NCI-H69 (cell line): ENCODE data around the gene SP100.

Source experiments
- DNase-seq: peaks from one replicate; lab custom pipeline; 2025; lab: John Stamatoyannopoulos, UW

The SP100 gene

DNA sequence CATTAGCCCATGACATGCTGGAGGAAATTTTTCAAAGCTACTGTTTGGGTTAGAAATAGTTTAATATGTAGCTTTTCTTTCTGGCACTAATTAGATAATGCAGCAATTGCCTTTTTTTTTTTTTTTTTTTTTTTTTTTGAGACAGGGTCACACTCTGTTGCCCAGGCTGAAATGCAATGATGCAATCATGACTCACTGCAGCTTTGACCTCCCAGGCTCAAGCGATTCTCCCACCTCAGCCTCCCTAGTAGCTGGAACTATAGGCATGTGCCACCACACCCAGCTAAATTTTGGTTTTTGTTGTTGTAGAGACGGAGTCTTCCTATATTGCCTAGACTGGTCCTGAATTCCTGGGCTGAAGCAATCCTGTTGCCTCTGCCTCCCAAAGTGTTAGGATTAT lies 136.2 kb downstream of the SP100 start:
- DNase-seq: no peak

- DNase-seq: no peak
These were observed 141.1 kb downstream of the SP100 start for GRCh38 chr2:230557065-230557464.

DNA sequence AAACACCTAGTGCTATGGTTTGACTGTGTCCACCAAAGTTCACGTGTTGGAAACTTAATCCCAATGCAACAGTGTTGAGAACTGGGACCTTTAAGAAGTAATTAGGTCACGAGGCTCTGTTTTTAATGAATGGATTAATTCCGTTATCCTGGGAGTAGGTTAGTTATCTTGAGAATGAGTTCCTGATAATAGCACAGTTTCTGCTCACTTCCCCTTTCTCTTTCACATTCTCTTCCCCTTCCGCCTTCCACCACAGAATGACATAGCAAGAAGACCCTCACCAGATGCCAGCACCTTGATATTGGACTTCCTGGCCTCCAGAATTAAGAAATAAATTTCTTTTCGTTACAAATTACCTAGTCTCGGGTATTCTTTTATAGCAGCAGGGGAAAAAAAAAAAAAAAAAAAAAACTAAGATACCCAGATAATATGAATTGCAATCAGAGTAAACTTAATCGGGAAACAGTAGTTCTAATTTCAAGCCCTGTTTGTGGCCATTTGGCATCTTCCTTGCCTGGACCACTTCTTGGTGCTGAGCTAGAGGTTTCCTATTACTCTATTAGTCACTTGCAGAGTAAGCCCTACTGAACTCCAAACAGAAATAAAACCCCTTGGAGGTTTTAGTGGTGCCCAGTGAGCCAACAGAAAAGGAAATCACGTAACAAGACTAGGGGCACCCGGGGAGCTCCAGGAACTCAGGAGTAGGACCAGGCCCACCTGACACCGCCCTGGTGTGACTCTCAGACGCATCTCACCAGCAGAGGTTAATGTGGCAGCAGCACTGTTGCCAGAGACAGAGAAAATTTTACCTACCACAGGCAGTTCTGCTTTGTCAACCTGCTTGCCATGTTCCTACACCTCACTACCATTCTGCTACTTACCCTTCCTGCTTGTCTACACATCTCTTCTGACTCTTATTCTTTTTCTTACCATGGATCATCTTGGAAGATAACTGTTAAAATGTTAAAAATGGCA lies 149.1 kb downstream of the SP100 start:
- DNase-seq: no peak

GRCh38 chr2:230569298-230569697 lies 153.3 kb downstream of the SP100 start:
- no peak for DNase-seq

DNA sequence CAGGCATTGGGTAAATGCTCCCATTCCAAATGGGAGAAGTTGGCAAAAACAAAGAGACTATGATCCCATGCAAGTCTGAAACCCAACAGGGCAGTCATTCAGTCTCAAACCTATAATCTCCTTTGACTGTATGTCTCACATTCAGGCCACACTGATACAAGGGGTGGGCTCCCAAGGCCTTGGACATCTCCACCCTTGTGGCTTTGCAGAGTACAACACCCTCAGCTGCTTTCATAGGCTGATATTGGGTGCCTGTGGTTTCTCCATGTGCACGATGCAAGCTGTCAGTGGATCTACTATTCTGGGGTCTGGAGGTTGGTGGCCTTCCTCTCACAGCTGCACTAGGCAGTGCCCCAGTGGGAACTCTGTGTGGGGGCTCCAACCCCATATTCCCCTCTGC lies 155.0 kb downstream of the SP100 start:
- DNase-seq: no peak

DNA sequence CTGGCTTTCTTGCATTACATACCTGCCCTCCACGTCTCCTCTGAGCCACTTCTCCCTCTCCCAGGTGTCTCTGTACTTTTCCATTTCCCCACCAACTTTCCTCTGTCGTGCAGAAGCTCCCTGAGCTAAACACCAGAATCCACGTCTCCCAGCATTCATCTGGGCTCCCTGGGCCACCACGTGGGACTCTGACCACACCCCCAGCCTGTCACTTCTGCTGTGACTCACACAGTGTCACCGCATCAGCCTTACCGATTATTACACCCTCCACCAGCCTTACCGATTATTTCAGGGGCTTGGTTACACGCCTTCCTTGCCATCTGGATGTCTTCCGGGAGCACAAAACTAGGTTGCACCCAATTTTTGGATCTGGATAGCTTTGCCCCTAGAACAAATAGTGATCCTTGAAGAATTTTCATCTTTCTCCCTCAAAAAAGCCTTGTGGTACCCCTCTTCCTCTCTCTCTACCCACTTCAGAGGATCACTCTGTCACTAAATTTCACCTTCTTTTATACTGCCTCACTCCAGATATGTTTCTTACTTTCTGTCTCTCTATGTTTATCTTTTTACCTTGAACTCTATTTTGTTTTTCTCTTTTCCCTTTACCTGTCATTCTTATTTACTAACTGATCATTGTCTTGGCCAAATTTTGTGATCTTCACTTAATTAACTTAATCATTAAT lies 159.8 kb downstream of the SP100 start:
- no peak for DNase-seq

- DNase-seq: no peak
These were observed 161.1 kb downstream of the SP100 start for GRCh38 chr2:230577114-230577513.

GRCh38 chr2:230578106-230578505 lies 162.1 kb downstream of the SP100 start:
- no peak for DNase-seq

DNA sequence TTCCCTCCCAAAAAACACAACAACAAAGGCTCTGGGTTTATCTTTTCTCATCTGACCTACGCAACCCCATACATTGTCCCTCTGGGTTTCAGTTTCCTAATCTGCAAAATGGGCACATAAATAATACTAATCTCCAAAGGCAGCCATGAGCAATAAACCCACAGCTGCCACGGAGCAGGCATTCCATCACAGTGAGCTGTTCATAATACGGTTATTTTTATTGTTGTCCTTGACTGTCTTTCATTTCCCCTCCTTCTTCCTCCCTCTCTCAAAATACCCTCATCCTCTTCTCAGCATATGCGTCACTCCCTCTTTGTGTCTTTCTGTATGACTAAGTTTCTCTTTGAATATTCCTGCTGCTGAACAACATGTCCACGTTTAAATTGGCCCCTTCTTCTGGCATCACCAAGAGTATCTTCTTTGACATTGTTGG lies 166.9 kb downstream of the SP100 start:
- no peak for DNase-seq

DNA sequence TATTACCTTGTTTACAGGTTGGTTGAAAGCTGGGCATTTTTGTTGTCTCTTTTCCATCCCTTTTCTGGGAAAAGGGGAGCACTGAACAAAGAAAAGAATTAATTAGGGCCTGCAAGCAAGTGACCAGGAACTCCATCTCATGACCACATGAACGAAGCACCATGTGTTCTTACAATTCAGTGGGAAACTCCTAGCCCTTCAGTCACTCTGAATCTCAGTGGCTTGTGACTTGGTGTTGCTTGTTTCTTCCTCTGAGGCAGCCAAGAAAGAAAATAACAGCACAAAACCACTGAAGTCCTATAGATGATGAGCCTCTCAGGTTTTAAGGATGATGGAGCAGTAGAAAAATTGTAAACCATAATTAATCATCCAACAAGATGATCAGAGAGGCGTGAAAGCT lies 167.6 kb downstream of the SP100 start:
- no peak for DNase-seq

GRCh38 chr2:230586328-230586982 lies 170.5 kb downstream of the SP100 start:
- no peak for DNase-seq

GRCh38 chr2:230589025-230589424 lies 173.0 kb downstream of the SP100 start:
- DNase-seq: no peak

DNA sequence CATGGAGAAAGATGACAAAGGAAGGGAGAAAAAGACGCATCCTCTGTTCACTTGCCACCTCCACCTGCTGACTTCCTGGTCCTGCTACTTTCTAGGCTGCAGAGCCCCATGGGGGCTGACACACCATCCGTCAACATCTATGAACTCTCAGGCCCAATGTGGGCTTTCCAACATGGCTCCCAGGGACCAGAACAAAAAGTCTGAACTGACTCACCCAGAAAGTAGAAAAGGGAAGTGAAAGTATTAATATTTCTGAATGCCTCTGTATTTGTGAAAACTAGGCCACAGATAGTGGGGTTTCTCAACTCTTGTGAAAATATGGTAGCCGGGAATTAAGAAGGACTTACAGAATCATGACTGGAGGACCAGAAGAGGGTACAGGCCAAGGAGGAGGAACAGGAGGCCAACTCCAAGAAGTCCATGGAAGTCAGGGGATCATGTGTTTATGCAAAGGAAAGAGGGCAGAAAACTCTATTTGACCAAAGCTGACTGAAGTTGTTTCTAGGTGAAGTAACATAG lies 173.6 kb downstream of the SP100 start:
- DNase-seq: no peak

DNA sequence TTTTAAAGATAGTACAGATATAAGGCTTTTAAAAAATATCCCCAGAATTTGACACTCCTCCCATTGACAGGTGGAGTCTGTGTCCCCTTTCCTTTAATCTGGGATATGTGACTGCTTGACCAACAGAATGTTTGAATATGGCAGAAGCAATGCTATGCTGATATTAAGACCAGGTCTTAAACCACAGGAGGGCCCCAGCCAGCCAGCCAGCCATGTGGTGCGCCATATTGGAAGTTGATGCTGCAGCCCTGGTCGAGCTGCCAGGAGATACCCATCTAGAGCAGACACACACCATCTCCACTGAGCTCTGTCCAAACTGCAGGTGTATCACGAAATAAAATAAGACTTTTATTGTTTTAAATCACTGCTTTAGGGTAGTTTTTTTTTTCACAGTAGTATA lies 174.3 kb downstream of the SP100 start:
- DNase-seq: no peak

DNA sequence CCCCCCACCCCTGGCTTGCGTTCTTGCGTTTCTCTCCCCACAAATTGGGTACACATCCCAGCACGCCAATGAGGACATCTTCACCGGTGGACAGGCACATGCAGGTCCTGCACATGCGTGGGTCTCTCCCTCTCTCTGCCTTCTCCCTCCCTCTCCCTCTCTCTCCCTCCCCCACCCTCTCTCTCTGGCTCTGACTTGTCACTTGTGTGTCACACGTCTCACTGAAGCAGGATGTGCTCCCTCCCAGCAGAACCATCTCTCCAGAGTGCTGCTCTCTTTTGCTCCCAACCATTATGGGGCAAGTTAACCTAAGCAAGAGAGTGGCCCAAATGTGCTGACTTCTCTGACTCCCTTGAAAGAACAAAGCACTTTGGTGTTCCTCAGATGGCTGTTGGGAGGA lies 175.8 kb downstream of the SP100 start:
- DNase-seq: no peak

- DNase-seq: no peak
These were observed 176.8 kb downstream of the SP100 start for GRCh38 chr2:230592775-230593174.
